ENCODE results near the gene SEPHS2. TPM values are rescaled to one million over a fixed set of nuclear protein-coding genes. Genes with fewer than 3 reads are reported as not detected.
"Not testable (repeated sequence)": the region's sequence is repeated elsewhere in the genome, so short reads cannot be mapped to it uniquely, and the experiment has no call there.

The SEPHS2 gene
- total and polyA plus RNA-seq, 12 donors = 10.7 to 60.5 (median 45.3) TPM

DNA sequence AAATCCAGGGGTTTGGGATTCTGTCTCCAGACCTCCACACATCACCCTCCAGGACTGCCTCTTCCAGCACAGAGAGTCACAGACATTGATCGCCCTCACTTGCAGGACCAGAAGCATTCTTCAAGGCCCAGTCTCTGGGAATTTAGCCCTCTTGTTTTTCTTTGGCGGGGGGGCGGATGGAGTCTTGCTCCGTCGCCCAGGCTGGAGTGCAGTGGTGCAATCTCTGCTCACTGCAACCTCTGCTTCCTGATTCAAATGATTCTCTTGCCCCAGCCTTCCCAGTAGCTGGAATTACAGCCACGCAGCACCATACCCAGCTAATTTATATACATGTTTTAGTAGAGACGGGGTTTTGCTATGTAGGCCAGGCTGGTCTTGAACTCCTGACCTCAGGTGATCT, 18.4 kb upstream of the SEPHS2 start:
- H3K27ac ChIP-seq = no peak overlapping the region
- H3K9me3 ChIP-seq (replicated peaks in 1 of 3) = no peaks in the 10 kb centered on the region
- intact Hi-C loops (cut with DNase I) = loop anchor here in 1 of 2 donors (10.0 kb wide), 1 partner anchor 59 kb away; the partner anchor contains the start of gene ZNF771
- H3K4me3 ChIP-seq = no peak overlapping the region
- TF ChIP-seq, protein P1, sequence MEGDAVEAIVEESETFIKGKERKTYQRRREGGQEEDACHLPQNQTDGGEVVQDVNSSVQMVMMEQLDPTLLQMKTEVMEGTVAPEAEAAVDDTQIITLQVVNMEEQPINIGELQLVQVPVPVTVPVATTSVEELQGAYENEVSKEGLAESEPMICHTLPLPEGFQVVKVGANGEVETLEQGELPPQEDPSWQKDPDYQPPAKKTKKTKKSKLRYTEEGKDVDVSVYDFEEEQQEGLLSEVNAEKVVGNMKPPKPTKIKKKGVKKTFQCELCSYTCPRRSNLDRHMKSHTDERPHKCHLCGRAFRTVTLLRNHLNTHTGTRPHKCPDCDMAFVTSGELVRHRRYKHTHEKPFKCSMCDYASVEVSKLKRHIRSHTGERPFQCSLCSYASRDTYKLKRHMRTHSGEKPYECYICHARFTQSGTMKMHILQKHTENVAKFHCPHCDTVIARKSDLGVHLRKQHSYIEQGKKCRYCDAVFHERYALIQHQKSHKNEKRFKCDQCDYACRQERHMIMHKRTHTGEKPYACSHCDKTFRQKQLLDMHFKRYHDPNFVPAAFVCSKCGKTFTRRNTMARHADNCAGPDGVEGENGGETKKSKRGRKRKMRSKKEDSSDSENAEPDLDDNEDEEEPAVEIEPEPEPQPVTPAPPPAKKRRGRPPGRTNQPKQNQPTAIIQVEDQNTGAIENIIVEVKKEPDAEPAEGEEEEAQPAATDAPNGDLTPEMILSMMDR (IDR thresholded peaks at IDR 0.05) = no peak
- TF ChIP-seq POLR2A (IDR thresholded peaks at IDR 0.05) = no peak
- no peak for DNase-seq
- no peaks in the 10 kb centered on the region for H3K4me1 ChIP-seq (replicated peaks in 1 of 2)
- 84 to 89% (median 88%) methylated on average over 6 to 7 of the region's 7 CpGs for WGBS, 4 donors
- no peaks in the 10 kb centered on the region for H3K36me3 ChIP-seq (replicated peaks in 1 of 2)
- no peaks in the 10 kb centered on the region for H3K27me3 ChIP-seq

DNA sequence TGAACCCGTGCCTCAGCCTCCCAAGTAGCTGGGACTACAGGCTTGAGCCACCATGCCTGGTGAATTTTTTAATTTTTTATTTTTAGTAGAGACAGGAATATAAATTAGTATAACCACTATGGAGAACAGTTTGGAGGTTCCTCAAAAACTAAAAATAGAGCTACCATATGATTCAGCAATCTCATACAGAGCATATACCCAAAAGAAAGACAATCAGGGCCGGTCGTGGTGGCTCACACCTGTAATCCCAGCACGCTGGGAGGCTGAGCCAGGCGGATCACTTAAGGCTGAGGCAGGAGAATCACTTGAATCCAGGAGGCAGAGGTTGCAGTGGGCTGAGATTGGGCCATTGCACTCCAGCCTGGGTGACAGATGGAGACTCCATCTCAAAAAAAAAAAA, 15.8 kb upstream of the SEPHS2 start:
- H3K36me3 ChIP-seq (replicated peaks in 1 of 2); DNase-seq; H3K27me3 ChIP-seq; H3K4me3 ChIP-seq; H3K9me3 ChIP-seq (replicated peaks in 1 of 3); H3K27ac ChIP-seq; H3K4me1 ChIP-seq (replicated peaks in 1 of 2): not testable (repeated sequence)
- intact Hi-C loops (cut with DNase I) = loop anchor here in 1 of 2 donors (10.0 kb wide), 1 partner anchor 57 kb away; the partner anchor contains the start of gene ZNF771
- WGBS, 4 donors = 70 to 90% (median 81%) methylated on average over 5 of the region's 5 CpGs

DNA sequence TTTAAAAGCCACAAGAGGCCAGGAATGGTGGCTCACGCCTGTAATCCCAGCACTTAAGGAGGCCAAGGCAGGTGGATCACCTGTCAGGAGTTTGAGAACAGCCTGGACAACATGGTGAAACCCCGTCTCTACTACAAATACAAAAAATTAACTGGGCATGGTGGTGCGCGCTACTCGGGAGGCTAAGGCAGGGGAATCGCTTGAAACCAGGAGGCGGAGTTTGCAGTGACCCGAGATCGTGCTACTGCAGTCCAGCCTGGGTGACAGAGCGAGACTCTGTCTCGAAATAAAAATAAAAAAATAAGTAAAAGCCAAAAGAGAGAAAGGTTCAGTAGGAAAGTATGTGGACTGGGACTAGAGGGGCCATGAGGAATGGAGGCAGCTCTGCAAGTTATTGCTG, 13.8 kb upstream of the SEPHS2 start:
- no peak for TF ChIP-seq POLR2A (IDR thresholded peaks at IDR 0.05)
- TF ChIP-seq, protein P1 (IDR thresholded peaks at IDR 0.05) = no peak
- H3K9me3 ChIP-seq (replicated peaks in 1 of 3) = no peaks in the 10 kb centered on the region
- DNase-seq = no peak
- no peaks in the 10 kb centered on the region for H3K4me1 ChIP-seq (replicated peaks in 1 of 2)
- intact Hi-C loops (cut with DNase I) = loop anchor here in 1 of 2 donors (5.0 to 10.0 kb wide), 2 partner anchors 58 to 165 kb away; no protein-coding TSS in a partner anchor
- no peak overlapping the region for H3K27ac ChIP-seq
- no peaks in the 10 kb centered on the region for H3K36me3 ChIP-seq (replicated peaks in 1 of 2)
- H3K27me3 ChIP-seq = no peaks in the 10 kb centered on the region
- H3K4me3 ChIP-seq = no peak overlapping the region
- 80 to 86% (median 82%) methylated on average over 11 of the region's 11 CpGs for WGBS, 4 donors

DNA sequence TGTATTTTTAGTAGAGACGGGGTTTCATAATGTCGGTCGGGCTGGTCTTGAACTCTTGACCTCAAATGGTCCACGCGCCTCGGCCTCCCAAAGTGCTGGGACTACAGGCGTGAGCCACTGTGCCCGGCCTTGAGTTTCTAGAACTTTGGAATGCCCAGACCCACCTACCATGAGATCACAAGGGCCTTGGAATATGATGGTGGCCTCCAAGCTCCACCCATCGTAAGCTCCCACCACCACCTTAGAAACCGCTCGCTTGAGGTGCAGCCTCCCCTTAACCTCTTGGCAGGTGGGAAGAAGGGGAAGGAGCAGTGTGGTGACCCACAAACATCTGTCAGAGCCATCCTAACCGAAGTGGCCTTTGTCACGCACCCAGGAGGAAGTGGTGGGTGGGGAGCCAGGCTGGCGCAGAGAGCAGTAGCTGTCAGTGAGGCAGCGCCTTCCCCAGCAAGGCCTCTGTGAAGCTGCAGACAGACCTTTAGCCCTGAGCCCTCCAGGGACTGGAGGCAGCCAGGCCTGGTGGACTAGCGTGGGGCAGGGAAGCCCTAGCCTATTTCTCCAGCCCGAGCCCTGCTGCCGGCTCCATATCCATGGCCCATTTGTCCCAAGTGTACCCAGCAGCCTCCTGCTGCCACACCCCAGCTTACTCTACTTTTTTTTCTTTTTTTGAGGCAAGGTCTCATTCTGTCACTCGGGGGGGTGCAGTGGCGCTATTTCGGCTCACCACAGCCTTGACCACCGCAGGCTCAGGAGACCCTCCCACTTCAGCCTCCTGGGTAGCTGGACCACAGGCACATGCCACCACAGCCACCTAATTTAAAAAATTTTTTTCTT, 13.1 kb upstream of the SEPHS2 start:
- TF ChIP-seq, protein P1 (IDR thresholded peaks at IDR 0.05) = no peak
- no peak for TF ChIP-seq POLR2A (IDR thresholded peaks at IDR 0.05)
- Histone ChIP-seq H3K27ac (no peak overlapping the region), H3K36me3 (replicated peaks in 1 of 2) (no peaks in the 10 kb centered on the region), H3K27me3 (no peaks in the 10 kb centered on the region), H3K9me3 (replicated peaks in 1 of 3) (no peaks in the 10 kb centered on the region), H3K4me3 (no peak overlapping the region), H3K4me1 (replicated peaks in 1 of 2) (no peaks in the 10 kb centered on the region)
- DNase-seq = peak in 3 of 7 donors; percentile 24 to 53 (median 40)
- intact Hi-C loops (cut with DNase I) = loop anchor here in 1 of 2 donors (5.0 to 10.0 kb wide), 2 partner anchors 59 to 166 kb away; no protein-coding TSS in a partner anchor
- WGBS, 4 donors = 74 to 80% (median 76%) methylated on average over 17 to 22 of the region's 22 CpGs
